Fibroblast of skin of left quadriceps (primary cell): Measurements from ENCODE around the gene FGB.

Source experiments
- DNase-seq, 2 experiments: peaks; one replicate each; pipeline ENCODE4 v3.0.0-alpha.2; 2013; ENCODE audit warnings: low read depth in 2 of 2

FGB gene

DNA sequence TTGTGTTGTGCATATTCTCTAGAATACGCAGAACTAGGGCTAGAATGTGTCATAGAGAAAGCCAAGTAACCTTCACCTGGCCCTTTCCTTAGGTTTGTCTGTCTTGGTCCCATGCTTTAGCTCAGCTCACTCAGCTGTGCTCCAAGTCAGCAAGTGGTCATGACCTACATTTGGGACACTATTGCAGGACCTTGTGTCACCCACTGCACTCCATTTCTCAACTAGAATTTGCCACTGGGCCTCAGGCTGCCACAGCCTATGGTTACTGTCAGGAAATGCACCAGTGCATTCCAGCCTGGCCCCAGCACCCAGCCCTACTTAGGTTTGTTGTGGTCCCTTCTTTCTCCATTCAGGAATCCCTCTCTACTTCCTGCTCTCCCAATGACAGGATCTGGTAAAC, 57.3 kb downstream of the FGB start:
- DNase-seq, result no peak
